HCT116 (cell line): ENCODE results near the gene PI4KA.

Experiments used
- CEBPB ChIP-seq: IDR thresholded peaks from 2 replicates; pipeline ENCODE4 v1.6.1; 2012; ENCODE audit warnings: low read depth
- CTCF ChIP-seq, 3 experiments: fragments of 200-600 bp in 1 of 3; sonication (generic) in 1 of 3; IDR thresholded peaks in 2 of 3; conservative IDR thresholded peaks in 1 of 3; 2 replicates each; pipeline ENCODE4 v1.5.1; 2012 to 2017; ENCODE audit warnings: low read depth in 2 of 3, low read length in 2 of 3, antibody characterized with exemption in 1 of 3, borderline replicate concordance in 1 of 3, control low read depth in 1 of 3, mild to moderate bottlenecking in 1 of 3, mixed read lengths in 1 of 3, mixed run types in 1 of 3, moderate library complexity in 1 of 3; ENCODE audit not compliant: insufficient read depth in 1 of 3
- EZH2 ChIP-seq: fragments of 200-600 bp; sonication (generic); IDR thresholded peaks from 2 replicates; pipeline ENCODE4 v1.6.1; 2017; ENCODE audit warnings: antibody characterized with exemption, mixed run types
- MAX ChIP-seq: IDR thresholded peaks from 2 replicates; pipeline ENCODE4 v1.6.1; 2012
- POLR2A ChIP-seq: IDR thresholded peaks from 2 replicates; pipeline ENCODE4 v1.7.0; 2011; ENCODE audit warnings: borderline replicate concordance; ENCODE audit not compliant: insufficient read depth, insufficient read length; ENCODE audit errors: extremely low read depth

DNA sequence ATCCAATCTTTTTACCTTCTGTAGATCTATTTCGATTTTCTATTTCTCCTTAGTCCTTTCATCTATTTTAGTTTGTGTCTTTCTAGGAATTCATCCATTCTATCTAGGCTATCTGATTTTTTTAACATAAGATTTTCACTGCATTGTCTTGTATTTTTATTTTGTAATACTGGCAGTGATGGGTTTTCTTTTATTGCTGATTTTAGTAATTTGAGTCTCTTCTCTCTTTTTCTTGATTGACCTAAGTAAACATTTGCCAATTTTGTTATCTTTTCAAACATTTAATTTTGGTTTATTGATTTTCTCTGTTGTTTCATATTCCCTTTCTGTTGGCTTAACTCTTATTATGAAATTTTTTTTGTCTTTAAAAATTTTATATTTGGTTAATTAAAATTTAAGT, 192.1 kb downstream of the PI4KA start:
- no peak for TF ChIP-seq CTCF (IDR thresholded peaks at IDR 0.05 in 2 of 3, conservative IDR thresholded peaks at IDR 0.05 in 1 of 3; ENCODE audit: borderline replicate concordance in 1 of 3, insufficient read depth in 1 of 3, low read depth in 2 of 3, low read length in 2 of 3)
- TF ChIP-seq CEBPB: no peak
- TF ChIP-seq EZH2: no peak
- TF ChIP-seq POLR2A: no peak
- TF ChIP-seq MAX: no peak
